GM23338 (cell line): Measurements from ENCODE around the gene MEOX1. TPM values are rescaled to one million over a fixed set of nuclear protein-coding genes. Genes with fewer than 3 reads are reported as not detected.
"Not testable (repeated sequence)": the region's sequence is repeated elsewhere in the genome, so short reads cannot be mapped to it uniquely, and the experiment has no call there.

Experiments
- ATAC-seq: fragments of 200-7000 bp; cut with Tn5 transposase; 3 replicates; pipeline ENCODE4 v1.9.1; 2020
- DNase-seq: peaks from one replicate; pipeline ENCODE4 v3.0.0-alpha.2; 2015; ENCODE audit warnings: low spot score
- H2AFZ ChIP-seq: fragments of 200-600 bp; sonication (generic); 2 replicates; pipeline ENCODE4 v1.8.0; 2016; ENCODE audit warnings: antibody characterized with exemption, mild to moderate bottlenecking, moderate library complexity
- H3F3A ChIP-seq: fragments of 200-600 bp; sonication (generic); replicated peaks from 2 replicates; pipeline ENCODE4 v1.8.0; 2017; ENCODE audit warnings: antibody characterized with exemption, mixed run types, low read depth
- H3K27ac ChIP-seq: fragments of 200-600 bp; sonication (generic); 2 replicates; pipeline ENCODE4 v1.6.1; 2016; ENCODE audit warnings: low read depth
- H3K27me3 ChIP-seq: fragments of 200-600 bp; sonication (generic); 2 replicates; pipeline ENCODE4 v1.8.0; 2016; ENCODE audit warnings: mild to moderate bottlenecking, mixed run types, moderate library complexity; ENCODE audit not compliant: insufficient read depth
- H3K36me3 ChIP-seq: fragments of 200-600 bp; sonication (generic); 2 replicates; pipeline ENCODE4 v1.8.0; 2016; ENCODE audit warnings: mild to moderate bottlenecking; ENCODE audit not compliant: insufficient read depth
- H3K4me1 ChIP-seq: fragments of 200-600 bp; sonication (generic); 2 replicates; pipeline ENCODE4 v1.8.0; 2016; ENCODE audit warnings: mild to moderate bottlenecking, moderate library complexity; ENCODE audit not compliant: insufficient read depth
- H3K4me2 ChIP-seq: fragments of 200-600 bp; sonication (generic); 2 replicates; pipeline ENCODE4 v1.7.1; 2017; ENCODE audit warnings: mixed run types
- H3K4me3 ChIP-seq: fragments of 200-600 bp; sonication (generic); 2 replicates; pipeline ENCODE4 v1.6.1; 2016; ENCODE audit warnings: mixed run types
- H3K79me2 ChIP-seq: fragments of 200-600 bp; sonication (generic); replicated peaks from 2 replicates; pipeline ENCODE4 v1.8.0; 2017; ENCODE audit warnings: mild to moderate bottlenecking; ENCODE audit not compliant: insufficient read depth
- H3K9me2 ChIP-seq: fragments of 200-600 bp; sonication (generic); 2 replicates; pipeline ENCODE4 v1.8.0; 2017; ENCODE audit not compliant: insufficient read depth
- H4K20me1 ChIP-seq: fragments of 200-600 bp; sonication (generic); replicated peaks from 2 replicates; pipeline ENCODE4 v1.8.0; 2017; ENCODE audit warnings: mild to moderate bottlenecking; ENCODE audit not compliant: insufficient read depth
- H3K27ac Mint-ChIP-seq: 2 replicates; pipeline ENCODE4 v1.8.0; 2020; ENCODE audit warnings: inconsistent platforms, mild to moderate bottlenecking, moderate library complexity, mixed read lengths
- H3K27me3 Mint-ChIP-seq: 3 replicates; pipeline ENCODE4 v1.8.0; 2022; ENCODE audit warnings: low read depth, mild to moderate bottlenecking, moderate library complexity, mixed read lengths, inconsistent platforms; ENCODE audit not compliant: insufficient read depth, poor library complexity
- H3K36me3 Mint-ChIP-seq: 3 replicates; pipeline ENCODE4 v1.8.0; 2021; ENCODE audit warnings: low read depth, mild to moderate bottlenecking, inconsistent platforms, moderate library complexity, mixed read lengths
- H3K4me1 Mint-ChIP-seq: 3 replicates; pipeline ENCODE4 v1.8.0; 2020; ENCODE audit warnings: mild to moderate bottlenecking, inconsistent platforms, mixed read lengths
- H3K4me3 Mint-ChIP-seq: 3 replicates; pipeline ENCODE4 v1.8.0; 2021; ENCODE audit warnings: moderate library complexity, mild to moderate bottlenecking, inconsistent platforms, mixed read lengths
- H3K9me3 Mint-ChIP-seq: 3 replicates; pipeline ENCODE4 v1.8.0; 2020; ENCODE audit warnings: moderate library complexity, mild to moderate bottlenecking, inconsistent platforms, mixed read lengths
- CREB1 ChIP-seq: fragments of 250-450 bp; sonication (Bioruptor Pico); IDR thresholded peaks from 2 replicates; pipeline ENCODE4 v1.5.0; 2020; ENCODE audit warnings: low read depth, mild to moderate bottlenecking, moderate library complexity
- CTCF ChIP-seq, 2 experiments: fragments of 200-600 bp in 1 of 2; sonication (generic) in 1 of 2; conservative IDR thresholded peaks; 2 replicates each; pipeline versions ENCODE4 v1.5.1 to v1.6.1; 2016 to 2017; ENCODE audit warnings: antibody characterized with exemption in 2 of 2, low read depth in 2 of 2, mild to moderate bottlenecking in 2 of 2, moderate library complexity in 1 of 2
- EZH2 ChIP-seq: fragments of 200-600 bp; sonication (generic); IDR thresholded peaks from one replicate; pipeline ENCODE4 v1.8.0; 2017; ENCODE audit warnings: antibody characterized with exemption, mild to moderate bottlenecking, low read depth; ENCODE audit not compliant: unreplicated experiment
- JUNB ChIP-seq: IDR thresholded peaks from one replicate; pipeline ENCODE4 v1.6.1; 2016; ENCODE audit warnings: antibody characterized with exemption; ENCODE audit not compliant: unreplicated experiment
- NANOG ChIP-seq: IDR thresholded peaks from 2 replicates; pipeline ENCODE4 v1.6.1; 2016; ENCODE audit warnings: antibody characterized with exemption, borderline replicate concordance
- POLR2AphosphoS5 ChIP-seq: IDR thresholded peaks from 2 replicates; pipeline ENCODE4 v1.6.1; 2016; ENCODE audit warnings: antibody characterized with exemption, low read depth
- STAT1 ChIP-seq: IDR thresholded peaks from one replicate; pipeline ENCODE4 v1.6.1; 2016; ENCODE audit warnings: antibody characterized with exemption; ENCODE audit not compliant: unreplicated experiment
- ZNF114 ChIP-seq: fragments of 250-450 bp; sonication (Bioruptor Pico); IDR thresholded peaks from 2 replicates; pipeline ENCODE4 v1.5.0; 2020; ENCODE audit warnings: mild to moderate bottlenecking, moderate library complexity
- ZNF331 ChIP-seq: fragments of 250-450 bp; sonication (Bioruptor Pico); IDR thresholded peaks from 2 replicates; pipeline ENCODE4 v1.5.0; 2020; ENCODE audit warnings: low read depth, mild to moderate bottlenecking, moderate library complexity
- ZNF462 ChIP-seq: fragments of 250-450 bp; sonication (Bioruptor Pico); IDR thresholded peaks from 2 replicates; pipeline ENCODE4 v1.5.0; 2020; ENCODE audit warnings: mild to moderate bottlenecking, moderate library complexity
- polyA plus RNA-seq: library from polyadenylated mRNA; unstranded; fragments of >200 nt; fragmentation: Nextera tagmentation; extraction: Ambion mirVana; gene quantifications from 2 replicates; pipeline ENCODE4 v1.2.1, GENCODE V29; 2016
- total RNA-seq: library from RNA; depleted of rRNA; stranded (reverse); fragments of >200 nt; shearing (Covaris generic); gene quantifications from 2 replicates; pipeline ENCODE4 v1.2.3, GENCODE V29; 2014

Gene MEOX1
- total and polyA plus RNA-seq, 2 experiments from 2014 or later, result not detected

- not testable (repeated sequence) for H3K27me3 Mint-ChIP-seq, H3K36me3 Mint-ChIP-seq, H2AFZ ChIP-seq, H3K4me3 ChIP-seq, H4K20me1 ChIP-seq, ATAC-seq, H3K9me2 ChIP-seq, H3K4me2 ChIP-seq, H3K27ac Mint-ChIP-seq, H3F3A ChIP-seq, DNase-seq, H3K4me1 Mint-ChIP-seq, H3K27me3 ChIP-seq, H3K9me3 Mint-ChIP-seq, H3K4me1 ChIP-seq, H3K79me2 ChIP-seq, H3K4me3 Mint-ChIP-seq, H3K36me3 ChIP-seq, H3K27ac ChIP-seq
Observed at GRCh38 chr17:43686957-43687356, 25.2 kb upstream of the MEOX1 start.

GRCh38 chr17:43683928-43684653 is 22.4 kb upstream of the MEOX1 start:
- Histone ChIP-seq H3K9me2 (no peaks in the 10 kb centered on the region), H3F3A (no peaks in the 10 kb centered on the region), H3K79me2 (no peaks in the 10 kb centered on the region), H3K36me3 (no peaks in the 10 kb centered on the region), H3K27ac (no peak overlapping the region), H3K4me1 (no peaks in the 10 kb centered on the region), H2AFZ (0 out of 2 replicates have a peak overlapping the region, but pooled peaks have one; percentile 32), H3K27me3 (no peaks in the 10 kb centered on the region), H4K20me1 (no peaks in the 10 kb centered on the region), H3K4me2 (no peak overlapping the region), H3K4me3 (no peak overlapping the region)
- Mint-ChIP-seq H3K4me3 (no peak overlapping the region), H3K36me3 (no peaks in the 10 kb centered on the region), H3K27me3 (peaks cover 9% of the 10 kb centered on the region), H3K9me3 (no peaks in the 10 kb centered on the region), H3K27ac (no peak overlapping the region), H3K4me1 (peaks cover 16% of the 10 kb centered on the region; the same call in 2 of the 3 replicates)
- DNase-seq (no peak), ATAC-seq (no peak; the same call in 1 of the 3 replicates)
- no peak for TF ChIP-seq POLR2AphosphoS5
- TF ChIP-seq EZH2, result no peak
- TF ChIP-seq JUNB, result no peak
- TF ChIP-seq STAT1, result no peak
- no peak for TF ChIP-seq NANOG
- no peak for TF ChIP-seq CTCF (conservative IDR thresholded peaks at IDR 0.05; ENCODE audit: low read depth in 2 of 2)
- no peak for TF ChIP-seq ZNF462 (CRISPR knock-in tag)
- no peak for TF ChIP-seq CREB1 (CRISPR knock-in tag)
- TF ChIP-seq ZNF331, result no peak
- TF ChIP-seq ZNF114 (CRISPR knock-in tag), result no peak
